Measurements from ENCODE around the gene CXADR. TPM values are rescaled to one million over a fixed set of nuclear protein-coding genes. Genes with fewer than 3 reads are reported as not detected.

Gene CXADR
- total and polyA plus RNA-seq, 9 of the 15 experiments (the other 6 are each of a cell fraction or from before 2014, with no cell fraction given), result 0.01 to 0.41 (median 0.14) TPM

DNA sequence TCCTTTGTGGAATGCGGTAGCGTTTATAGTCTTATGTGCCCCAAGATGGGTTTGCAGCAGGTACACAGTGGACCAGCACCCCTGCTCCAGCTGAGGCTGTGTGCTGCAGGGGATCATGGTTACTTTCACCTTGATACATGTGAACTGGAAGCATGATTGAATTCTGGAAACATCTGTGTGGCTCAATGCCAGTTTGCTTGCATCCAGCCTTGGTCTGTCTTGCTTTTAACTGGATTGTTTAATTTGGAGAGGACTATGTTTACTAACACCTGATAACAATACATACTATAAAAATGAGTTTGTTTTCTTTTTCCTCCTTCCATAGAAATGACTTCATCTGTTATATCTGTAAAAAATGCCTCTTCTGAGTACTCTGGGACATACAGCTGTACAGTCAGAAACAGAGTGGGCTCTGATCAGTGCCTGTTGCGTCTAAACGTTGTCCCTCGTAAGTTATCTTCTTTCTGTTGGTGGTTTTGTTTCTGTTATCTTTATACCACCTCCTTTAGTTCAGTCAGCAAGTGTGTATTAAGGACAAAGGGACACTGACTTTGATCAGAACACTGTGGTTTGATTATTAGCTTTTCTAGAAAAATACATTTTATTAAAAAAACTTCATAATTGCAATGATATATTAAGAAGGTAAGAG, 47.7 kb downstream of the CXADR start:
- 0% methylated on average over 5 of the region's 5 CpGs for whole genome bisulfite sequencing (ENCODE audit: insufficient coverage, low coverage, missing lambda C conversion rate)
- Histone ChIP-seq H3K4me3 (no peak overlapping the region), H2AFZ (ENCODE audit: low read depth, low read length) (no peak overlapping the region), H3K9me3 (replicated peaks; ENCODE audit: control insufficient read depth, insufficient read depth, low read depth, low read length) (no peaks in the 10 kb centered on the region), H3K9ac (ENCODE audit: insufficient read depth in 1 of 2, low read depth in 2 of 2, low read length in 2 of 2) (no peak overlapping the region), H3K27me3 (ENCODE audit: control insufficient read depth in 2 of 2, insufficient read depth in 2 of 2, low read length in 2 of 2) (no peaks in the 10 kb centered on the region), H3K4me2 (ENCODE audit: insufficient read depth, low read length) (no peak overlapping the region), H3K4me1 (replicated peaks in 1 of 2; ENCODE audit: control insufficient read depth in 2 of 2, insufficient read depth in 2 of 2, low read length in 2 of 2) (no peaks in the 10 kb centered on the region), H3K79me2 (ENCODE audit: control insufficient read depth, insufficient read depth, low read length) (no peaks in the 10 kb centered on the region), H3K36me3 (ENCODE audit: control insufficient read depth, insufficient read depth, low read length) (no peaks in the 10 kb centered on the region), H4K20me1 (replicated peaks; ENCODE audit: control insufficient read depth, insufficient read depth, low read length) (no peaks in the 10 kb centered on the region), H3K27ac (ENCODE audit: extremely low read depth, low read depth, low read length) (no peak overlapping the region), H3K9me1 (ENCODE audit: control insufficient read depth, insufficient read depth, low read length) (no peaks in the 10 kb centered on the region)
- CTCF ChIA-PET (ENCODE audit: low intra/inter-chr PET ratio), result no interaction called here
- POLR2A ChIA-PET, result no interaction called here
- in situ Hi-C loops (cut with MboI), result no loop called here
- FAIRE-seq, result no peak
- intact Hi-C loops (cut with micrococcal nuclease), result no loop called here
- no peak for DNase-seq (ENCODE audit: extremely low read depth in 1 of 4, low spot score in 3 of 4)
- TF ChIP-seq RB1 (IDR thresholded peaks at IDR 0.05; ENCODE audit: low read depth), result no peak
- TF ChIP-seq SP2 (IDR thresholded peaks at IDR 0.05; ENCODE audit: extremely low read depth, low read depth, low read length, poor library complexity, severe bottlenecking), result no peak
- no peak for TF ChIP-seq ZNF766 (CRISPR knock-in tag; conservative IDR thresholded peaks at IDR 0.05)
- TF ChIP-seq, protein P1, sequence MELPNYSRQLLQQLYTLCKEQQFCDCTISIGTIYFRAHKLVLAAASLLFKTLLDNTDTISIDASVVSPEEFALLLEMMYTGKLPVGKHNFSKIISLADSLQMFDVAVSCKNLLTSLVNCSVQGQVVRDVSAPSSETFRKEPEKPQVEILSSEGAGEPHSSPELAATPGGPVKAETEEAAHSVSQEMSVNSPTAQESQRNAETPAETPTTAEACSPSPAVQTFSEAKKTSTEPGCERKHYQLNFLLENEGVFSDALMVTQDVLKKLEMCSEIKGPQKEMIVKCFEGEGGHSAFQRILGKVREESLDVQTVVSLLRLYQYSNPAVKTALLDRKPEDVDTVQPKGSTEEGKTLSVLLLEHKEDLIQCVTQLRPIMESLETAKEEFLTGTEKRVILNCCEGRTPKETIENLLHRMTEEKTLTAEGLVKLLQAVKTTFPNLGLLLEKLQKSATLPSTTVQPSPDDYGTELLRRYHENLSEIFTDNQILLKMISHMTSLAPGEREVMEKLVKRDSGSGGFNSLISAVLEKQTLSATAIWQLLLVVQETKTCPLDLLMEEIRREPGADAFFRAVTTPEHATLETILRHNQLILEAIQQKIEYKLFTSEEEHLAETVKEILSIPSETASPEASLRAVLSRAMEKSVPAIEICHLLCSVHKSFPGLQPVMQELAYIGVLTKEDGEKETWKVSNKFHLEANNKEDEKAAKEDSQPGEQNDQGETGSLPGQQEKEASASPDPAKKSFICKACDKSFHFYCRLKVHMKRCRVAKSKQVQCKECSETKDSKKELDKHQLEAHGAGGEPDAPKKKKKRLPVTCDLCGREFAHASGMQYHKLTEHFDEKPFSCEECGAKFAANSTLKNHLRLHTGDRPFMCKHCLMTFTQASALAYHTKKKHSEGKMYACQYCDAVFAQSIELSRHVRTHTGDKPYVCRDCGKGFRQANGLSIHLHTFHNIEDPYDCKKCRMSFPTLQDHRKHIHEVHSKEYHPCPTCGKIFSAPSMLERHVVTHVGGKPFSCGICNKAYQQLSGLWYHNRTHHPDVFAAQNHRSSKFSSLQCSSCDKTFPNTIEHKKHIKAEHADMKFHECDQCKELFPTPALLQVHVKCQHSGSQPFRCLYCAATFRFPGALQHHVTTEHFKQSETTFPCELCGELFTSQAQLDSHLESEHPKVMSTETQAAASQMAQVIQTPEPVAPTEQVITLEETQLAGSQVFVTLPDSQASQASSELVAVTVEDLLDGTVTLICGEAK (IDR thresholded peaks at IDR 0.05), result no peak
- TF ChIP-seq, protein P1 (CRISPR knock-in tag; IDR thresholded peaks at IDR 0.05), result no peak
- no TSS peak for BruUV-seq (replicated peaks)
- no peak for ATAC-seq

Data from K562 (cell line).